Cardiac fibroblast (primary cell): ENCODE results near the gene RGL4.

Experiments
- DNase-seq, 2 donors: peaks; one replicate each; pipeline versions ENCODE4 v3.0.0 to v3.0.0-alpha.2; 2010; ENCODE audit warnings: low read depth in 2 of 2
- H3K4me3 ChIP-seq, 2 donors: replicated peaks in 1 of 2; 1 replicate in 1 of 2; 2 replicates in 1 of 2; pipeline ENCODE4 v1.5.1; 2011; ENCODE audit warnings: low read depth in 2 of 2, low read length in 2 of 2, mild to moderate bottlenecking in 2 of 2, moderate library complexity in 1 of 2
- TF ChIP-seq, protein P1 (sequence below): IDR thresholded peaks from one replicate; pipeline ENCODE4 v1.5.1; 2011; ENCODE audit warnings: low read depth, mild to moderate bottlenecking, low read length, inconsistent platforms

The RGL4 gene

DNA sequence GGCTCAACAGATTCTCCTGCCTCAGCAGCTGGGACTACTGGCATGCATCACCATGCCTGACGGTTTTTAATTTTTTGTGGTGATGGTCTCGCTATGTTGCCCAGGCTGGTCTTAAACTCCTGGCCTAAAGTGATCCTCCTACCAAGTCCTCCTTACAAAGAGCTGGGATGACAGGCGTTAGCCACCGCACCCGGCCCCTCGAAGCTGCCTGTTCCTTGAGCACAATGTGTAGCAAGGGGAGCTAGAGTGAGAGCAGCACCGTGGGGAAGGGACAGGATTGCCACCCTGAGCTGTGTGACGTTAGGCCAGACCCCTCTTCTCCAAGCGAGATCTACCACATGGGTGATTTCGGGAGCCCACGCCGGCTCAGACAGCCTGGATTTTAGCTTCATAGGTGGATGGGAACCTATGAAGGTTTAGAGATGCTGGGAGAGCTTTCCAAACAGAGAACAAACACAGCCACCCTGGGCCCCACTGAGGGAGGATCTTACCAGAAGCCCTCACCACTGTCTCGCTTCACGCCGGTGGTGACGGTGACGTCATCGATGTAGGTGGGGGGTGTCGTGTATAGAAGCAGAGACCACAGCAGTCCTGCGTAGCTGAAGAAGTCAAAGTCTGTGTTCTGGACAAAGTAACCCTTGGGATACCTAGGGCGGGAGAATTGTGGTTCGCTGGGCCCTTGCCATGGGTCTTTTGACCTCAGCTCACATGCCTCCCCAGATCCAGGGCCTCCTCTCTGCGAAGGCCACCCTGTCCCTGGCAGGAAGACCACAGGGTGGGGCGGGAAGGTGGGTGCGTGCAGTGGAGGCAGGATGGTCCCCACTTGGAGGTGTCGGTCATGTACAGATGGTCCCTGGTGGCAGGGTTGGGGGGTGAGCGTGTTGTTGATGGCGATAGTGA lies 23.1 kb downstream of the RGL4 start:
- DNase-seq = no peak

DNA sequence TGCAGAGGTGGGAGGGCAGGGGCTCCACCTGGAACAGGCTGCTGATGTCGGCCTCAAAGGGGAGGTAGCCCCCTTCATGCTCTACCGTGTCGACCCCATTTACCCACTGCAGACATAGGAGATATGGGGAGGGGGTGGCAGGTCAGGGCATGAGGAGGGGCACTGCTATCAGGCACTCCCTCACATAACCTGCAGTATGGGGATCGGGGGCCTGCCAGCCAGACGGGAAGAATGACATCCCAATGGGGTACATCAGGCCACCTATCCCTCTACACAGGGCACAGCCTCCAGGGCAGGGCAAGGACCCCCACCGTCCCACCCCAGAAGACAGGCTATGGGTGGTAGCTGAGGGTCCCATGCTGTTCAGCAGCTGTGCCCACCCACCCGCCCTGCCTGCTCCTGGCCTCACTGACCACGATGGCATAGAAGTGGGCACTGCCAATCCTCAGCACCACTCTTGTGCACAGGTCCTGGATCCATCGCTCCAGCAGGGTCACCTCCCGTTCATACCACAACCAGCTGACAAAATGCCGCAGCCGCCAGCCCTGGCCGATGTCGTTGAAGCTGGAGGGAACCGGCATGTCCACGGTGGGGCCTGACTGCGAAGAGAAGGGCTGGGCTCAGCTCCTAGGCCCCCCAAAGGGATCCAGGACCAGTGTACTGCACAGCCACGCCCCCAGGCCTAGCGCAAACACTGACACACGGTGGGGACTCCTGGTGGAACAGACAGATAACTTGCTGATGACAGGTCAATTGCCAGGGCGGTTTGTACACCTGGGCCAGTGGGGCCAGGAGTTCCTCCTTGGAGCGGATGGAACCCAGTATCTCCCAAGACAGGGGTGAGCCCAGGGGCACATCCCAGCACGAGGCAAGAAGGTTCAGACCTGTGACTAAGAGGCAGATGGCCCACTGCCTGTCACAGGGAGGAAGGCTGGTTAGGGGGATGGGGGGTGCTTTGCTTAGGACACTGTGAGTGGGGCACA lies 24.1 kb downstream of the RGL4 start:
- H3K4me3 ChIP-seq = no peak overlapping the region
- TF ChIP-seq, protein P1, sequence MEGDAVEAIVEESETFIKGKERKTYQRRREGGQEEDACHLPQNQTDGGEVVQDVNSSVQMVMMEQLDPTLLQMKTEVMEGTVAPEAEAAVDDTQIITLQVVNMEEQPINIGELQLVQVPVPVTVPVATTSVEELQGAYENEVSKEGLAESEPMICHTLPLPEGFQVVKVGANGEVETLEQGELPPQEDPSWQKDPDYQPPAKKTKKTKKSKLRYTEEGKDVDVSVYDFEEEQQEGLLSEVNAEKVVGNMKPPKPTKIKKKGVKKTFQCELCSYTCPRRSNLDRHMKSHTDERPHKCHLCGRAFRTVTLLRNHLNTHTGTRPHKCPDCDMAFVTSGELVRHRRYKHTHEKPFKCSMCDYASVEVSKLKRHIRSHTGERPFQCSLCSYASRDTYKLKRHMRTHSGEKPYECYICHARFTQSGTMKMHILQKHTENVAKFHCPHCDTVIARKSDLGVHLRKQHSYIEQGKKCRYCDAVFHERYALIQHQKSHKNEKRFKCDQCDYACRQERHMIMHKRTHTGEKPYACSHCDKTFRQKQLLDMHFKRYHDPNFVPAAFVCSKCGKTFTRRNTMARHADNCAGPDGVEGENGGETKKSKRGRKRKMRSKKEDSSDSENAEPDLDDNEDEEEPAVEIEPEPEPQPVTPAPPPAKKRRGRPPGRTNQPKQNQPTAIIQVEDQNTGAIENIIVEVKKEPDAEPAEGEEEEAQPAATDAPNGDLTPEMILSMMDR = no peak
- DNase-seq = no peak

More for the DNA sequence above, 23.1 kb downstream of the RGL4 start:
- TF ChIP-seq, protein P1 = no peak
- H3K4me3 ChIP-seq = no peak overlapping the region

DNA sequence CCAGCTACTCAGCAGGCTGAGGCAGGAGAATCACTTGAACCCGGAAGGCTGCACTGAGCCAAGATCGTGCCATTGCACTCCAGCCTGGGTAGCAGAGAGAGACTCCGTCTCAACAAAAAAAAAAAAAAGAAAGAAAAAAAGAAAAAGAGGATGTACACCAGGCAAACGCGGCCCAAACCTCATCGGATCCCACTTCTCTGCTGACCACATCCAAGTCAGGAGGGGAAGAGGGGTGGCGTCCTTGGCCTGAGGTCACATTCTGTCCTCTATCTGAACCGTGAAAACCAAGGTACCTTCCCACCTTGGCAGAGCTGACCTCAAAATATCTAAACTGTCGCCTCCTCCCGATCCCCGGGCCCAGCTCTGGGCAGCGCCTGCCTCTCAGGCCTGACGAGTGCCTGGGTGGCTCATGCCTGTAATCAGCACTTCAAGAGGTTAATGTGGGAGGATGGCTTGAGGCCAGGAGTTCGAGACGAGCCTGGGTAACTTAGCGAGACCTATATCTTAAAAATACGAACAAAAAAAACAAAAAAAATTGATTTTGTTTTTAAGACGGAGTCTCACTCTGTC lies 25.1 kb downstream of the RGL4 start:
- peak in 1 of 2 donors; percentile 8 for DNase-seq
- TF ChIP-seq, protein P1 = no peak
- H3K4me3 ChIP-seq = peak overlapping the region in 1 of 2 donors; percentile 91

DNA sequence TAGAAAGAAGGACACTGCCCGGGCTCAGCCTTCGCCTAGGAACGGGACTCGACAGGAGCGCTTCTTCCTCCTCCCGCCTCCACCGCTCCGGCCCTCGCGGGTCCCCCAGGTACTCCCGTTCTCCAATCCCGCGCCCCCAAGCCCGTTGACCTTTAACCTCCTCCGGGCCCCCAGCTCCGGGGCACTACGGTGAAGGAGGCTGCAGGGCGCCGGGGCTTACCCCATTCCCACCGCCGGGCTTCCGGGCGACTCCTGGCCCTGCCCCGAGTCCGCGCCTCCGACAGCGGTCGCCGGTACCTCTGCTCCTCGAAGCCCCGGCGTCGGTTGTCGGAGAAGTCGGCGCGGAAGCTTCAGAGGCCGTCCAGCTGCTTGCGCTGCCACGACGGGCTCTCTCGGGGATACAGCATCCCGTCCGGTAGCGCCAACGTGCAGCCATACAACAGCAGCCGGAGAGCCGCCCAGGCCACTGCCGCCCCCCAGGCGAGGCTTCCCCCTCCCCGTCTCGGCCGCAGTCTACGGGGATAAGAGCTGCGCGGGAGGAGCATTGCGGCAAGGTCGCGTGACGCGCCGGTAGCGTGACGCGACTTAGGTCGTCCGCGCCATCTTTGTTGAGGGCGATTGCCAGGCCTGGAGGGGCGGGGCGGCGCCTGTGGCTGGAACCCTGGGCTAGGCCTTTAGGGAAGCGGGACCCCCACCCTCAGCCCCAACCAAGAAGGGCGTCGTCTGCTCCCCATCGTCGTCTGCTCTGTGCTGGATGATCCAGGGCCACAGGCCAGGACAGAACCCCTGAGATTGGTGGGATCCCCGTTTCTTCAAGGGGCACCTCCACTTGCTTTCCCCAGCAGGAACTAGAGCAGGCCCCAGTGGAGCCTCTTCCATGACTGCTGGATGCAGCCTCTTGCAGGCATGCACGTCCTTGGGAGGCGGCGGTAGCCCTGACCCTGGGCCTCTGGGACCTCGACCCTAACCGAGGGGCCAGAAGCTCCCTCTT lies 26.3 kb downstream of the RGL4 start:
- TF ChIP-seq, protein P1 = no peak
- H3K4me3 ChIP-seq = peak overlapping the region; percentile 91 to 92
- DNase-seq = peak; percentile 88 to 90

DNA sequence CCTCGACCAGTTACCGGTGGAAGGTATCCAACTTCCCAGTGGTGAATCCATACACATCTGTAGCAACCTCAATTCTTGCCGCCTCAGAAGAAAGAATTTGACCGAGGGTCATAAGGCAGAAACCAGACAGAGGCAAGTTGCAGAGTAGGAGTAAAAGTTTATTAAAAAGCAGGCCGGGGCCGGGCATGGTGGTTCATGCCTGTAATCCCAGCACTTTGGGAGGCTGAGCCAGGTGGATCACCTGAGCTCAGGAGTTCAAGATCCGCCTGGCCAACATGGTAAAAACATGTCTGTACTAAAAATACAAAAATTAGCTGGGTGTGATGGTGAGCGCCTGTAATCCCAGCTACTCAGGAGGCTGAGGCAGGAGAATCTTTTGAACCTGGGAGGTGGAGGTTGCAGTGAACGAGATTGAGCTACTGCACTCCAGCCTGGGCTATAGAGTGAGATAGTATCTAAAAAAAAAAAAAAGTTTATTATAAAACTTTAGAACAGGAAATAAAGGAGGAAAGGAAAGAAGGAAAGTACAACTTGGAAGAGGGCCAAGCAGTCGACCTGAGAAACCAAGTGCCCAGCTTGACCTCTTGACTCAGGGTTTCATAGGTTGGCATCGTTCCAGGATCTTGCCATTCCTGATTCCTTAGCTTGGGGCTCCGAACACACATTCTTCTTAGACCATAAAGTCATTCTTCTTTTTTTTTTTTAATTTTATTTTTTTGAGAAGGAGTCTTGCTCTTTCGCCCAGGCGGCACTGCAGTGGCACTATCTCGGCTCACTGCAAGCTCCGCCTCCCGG lies 27.8 kb downstream of the RGL4 start:
- DNase-seq = no peak
- TF ChIP-seq, protein P1 = no peak
- H3K4me3 ChIP-seq = no peak overlapping the region
